ENCODE measurements around the gene SPATS2. TPM values are rescaled to one million over a fixed set of nuclear protein-coding genes. Genes with fewer than 3 reads are reported as not detected.

The SPATS2 gene
- total and polyA plus RNA-seq, 10 of the 15 experiments (the other 5 are each of a cell fraction or from before 2014, with no cell fraction given): 9.0 to 54.2 (median 27.5) TPM

DNA sequence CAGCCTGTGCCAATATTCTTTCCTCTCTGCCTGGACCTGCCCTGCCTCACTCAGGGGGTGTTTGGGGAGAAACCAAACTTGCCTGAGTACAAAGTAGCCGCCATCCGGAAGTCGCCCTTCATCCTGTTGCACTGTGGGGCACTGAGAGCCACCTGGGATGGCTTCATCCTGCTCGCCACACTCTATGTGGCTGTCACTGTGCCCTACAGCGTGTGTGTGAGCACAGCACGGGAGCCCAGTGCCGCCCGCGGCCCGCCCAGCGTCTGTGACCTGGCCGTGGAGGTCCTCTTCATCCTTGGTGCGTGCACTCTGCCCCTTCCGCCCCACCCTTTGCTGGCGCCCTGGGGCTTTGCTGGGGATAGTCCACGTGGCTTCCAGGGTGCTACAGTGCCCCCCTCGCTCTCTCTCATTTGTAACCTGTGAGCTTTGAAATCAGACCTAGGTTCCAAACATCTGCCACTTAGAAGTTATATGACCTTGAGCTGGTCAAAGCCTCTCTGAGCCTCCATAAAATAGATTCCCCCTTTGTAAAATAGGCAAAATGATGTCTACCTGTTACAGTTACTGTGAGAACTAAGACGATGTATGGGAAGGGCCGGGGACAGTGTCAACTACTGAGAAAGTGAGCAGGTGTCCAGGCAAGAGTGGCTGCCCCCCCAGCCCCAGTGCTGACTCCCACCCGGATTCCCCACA is 176.1 kb downstream of the SPATS2 start (continued):
- TF ChIP-seq, protein P1, sequence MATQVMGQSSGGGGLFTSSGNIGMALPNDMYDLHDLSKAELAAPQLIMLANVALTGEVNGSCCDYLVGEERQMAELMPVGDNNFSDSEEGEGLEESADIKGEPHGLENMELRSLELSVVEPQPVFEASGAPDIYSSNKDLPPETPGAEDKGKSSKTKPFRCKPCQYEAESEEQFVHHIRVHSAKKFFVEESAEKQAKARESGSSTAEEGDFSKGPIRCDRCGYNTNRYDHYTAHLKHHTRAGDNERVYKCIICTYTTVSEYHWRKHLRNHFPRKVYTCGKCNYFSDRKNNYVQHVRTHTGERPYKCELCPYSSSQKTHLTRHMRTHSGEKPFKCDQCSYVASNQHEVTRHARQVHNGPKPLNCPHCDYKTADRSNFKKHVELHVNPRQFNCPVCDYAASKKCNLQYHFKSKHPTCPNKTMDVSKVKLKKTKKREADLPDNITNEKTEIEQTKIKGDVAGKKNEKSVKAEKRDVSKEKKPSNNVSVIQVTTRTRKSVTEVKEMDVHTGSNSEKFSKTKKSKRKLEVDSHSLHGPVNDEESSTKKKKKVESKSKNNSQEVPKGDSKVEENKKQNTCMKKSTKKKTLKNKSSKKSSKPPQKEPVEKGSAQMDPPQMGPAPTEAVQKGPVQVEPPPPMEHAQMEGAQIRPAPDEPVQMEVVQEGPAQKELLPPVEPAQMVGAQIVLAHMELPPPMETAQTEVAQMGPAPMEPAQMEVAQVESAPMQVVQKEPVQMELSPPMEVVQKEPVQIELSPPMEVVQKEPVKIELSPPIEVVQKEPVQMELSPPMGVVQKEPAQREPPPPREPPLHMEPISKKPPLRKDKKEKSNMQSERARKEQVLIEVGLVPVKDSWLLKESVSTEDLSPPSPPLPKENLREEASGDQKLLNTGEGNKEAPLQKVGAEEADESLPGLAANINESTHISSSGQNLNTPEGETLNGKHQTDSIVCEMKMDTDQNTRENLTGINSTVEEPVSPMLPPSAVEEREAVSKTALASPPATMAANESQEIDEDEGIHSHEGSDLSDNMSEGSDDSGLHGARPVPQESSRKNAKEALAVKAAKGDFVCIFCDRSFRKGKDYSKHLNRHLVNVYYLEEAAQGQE (IDR thresholded peaks at IDR 0.05; ENCODE audit: low read depth, low read length): no peak
- no peak for TF ChIP-seq SP1 (IDR thresholded peaks at IDR 0.05; ENCODE audit: low read depth, low read length)
- TF ChIP-seq TBL1XR1 (IDR thresholded peaks at IDR 0.05; ENCODE audit: low read depth, low read length): no peak
- TF ChIP-seq ZNF207 (IDR thresholded peaks at IDR 0.05; ENCODE audit: borderline replicate concordance): no peak
- TF ChIP-seq RB1 (IDR thresholded peaks at IDR 0.05; ENCODE audit: borderline replicate concordance): no peak
- no peak for TF ChIP-seq BCL11A (IDR thresholded peaks at IDR 0.05; ENCODE audit: low read depth, low read length)
- TF ChIP-seq MXI1 (IDR thresholded peaks at IDR 0.05; ENCODE audit: low read depth, low read length): no peak
- TF ChIP-seq NBN (IDR thresholded peaks at IDR 0.05): no peak
- TF ChIP-seq, protein P2, sequence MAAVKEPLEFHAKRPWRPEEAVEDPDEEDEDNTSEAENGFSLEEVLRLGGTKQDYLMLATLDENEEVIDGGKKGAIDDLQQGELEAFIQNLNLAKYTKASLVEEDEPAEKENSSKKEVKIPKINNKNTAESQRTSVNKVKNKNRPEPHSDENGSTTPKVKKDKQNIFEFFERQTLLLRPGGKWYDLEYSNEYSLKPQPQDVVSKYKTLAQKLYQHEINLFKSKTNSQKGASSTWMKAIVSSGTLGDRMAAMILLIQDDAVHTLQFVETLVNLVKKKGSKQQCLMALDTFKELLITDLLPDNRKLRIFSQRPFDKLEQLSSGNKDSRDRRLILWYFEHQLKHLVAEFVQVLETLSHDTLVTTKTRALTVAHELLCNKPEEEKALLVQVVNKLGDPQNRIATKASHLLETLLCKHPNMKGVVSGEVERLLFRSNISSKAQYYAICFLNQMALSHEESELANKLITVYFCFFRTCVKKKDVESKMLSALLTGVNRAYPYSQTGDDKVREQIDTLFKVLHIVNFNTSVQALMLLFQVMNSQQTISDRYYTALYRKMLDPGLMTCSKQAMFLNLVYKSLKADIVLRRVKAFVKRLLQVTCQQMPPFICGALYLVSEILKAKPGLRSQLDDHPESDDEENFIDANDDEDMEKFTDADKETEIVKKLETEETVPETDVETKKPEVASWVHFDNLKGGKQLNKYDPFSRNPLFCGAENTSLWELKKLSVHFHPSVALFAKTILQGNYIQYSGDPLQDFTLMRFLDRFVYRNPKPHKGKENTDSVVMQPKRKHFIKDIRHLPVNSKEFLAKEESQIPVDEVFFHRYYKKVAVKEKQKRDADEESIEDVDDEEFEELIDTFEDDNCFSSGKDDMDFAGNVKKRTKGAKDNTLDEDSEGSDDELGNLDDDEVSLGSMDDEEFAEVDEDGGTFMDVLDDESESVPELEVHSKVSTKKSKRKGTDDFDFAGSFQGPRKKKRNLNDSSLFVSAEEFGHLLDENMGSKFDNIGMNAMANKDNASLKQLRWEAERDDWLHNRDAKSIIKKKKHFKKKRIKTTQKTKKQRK (IDR thresholded peaks at IDR 0.05; ENCODE audit: low read depth, low read length): no peak
- TF ChIP-seq, protein P3, sequence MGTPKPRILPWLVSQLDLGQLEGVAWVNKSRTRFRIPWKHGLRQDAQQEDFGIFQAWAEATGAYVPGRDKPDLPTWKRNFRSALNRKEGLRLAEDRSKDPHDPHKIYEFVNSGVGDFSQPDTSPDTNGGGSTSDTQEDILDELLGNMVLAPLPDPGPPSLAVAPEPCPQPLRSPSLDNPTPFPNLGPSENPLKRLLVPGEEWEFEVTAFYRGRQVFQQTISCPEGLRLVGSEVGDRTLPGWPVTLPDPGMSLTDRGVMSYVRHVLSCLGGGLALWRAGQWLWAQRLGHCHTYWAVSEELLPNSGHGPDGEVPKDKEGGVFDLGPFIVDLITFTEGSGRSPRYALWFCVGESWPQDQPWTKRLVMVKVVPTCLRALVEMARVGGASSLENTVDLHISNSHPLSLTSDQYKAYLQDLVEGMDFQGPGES (IDR thresholded peaks at IDR 0.05): no peak
- TF ChIP-seq RUNX3 (IDR thresholded peaks at IDR 0.05; ENCODE audit: low read length): no peak
- no peak for TF ChIP-seq MYC (IDR thresholded peaks at IDR 0.05; ENCODE audit: insufficient read depth, insufficient read length, insufficient replicate concordance, low read length, severe bottlenecking)
- TF ChIP-seq GABPA (IDR thresholded peaks at IDR 0.05; ENCODE audit: low read depth): no peak
